HEK293 (cell line): ENCODE measurements around the gene EIF2A.

Source experiments
- KLF16 ChIP-seq: fragments of 450-650 bp; formaldehyde crosslinking; IDR thresholded peaks from 2 replicates; pipeline ENCODE4 v1.5.1; 2017; ENCODE audit warnings: missing biosample characterization, missing genetic modification characterization
- SETDB1 ChIP-seq: IDR thresholded peaks from one replicate; pipeline ENCODE4 v1.6.1; 2017; ENCODE audit warnings: mild to moderate bottlenecking, low read length, moderate library complexity, mixed read lengths; ENCODE audit not compliant: insufficient read length
- TCF7L2 ChIP-seq: IDR thresholded peaks from 2 replicates; pipeline ENCODE4 v1.6.1; 2011; ENCODE audit warnings: low read depth, mild to moderate bottlenecking, inconsistent platforms, low read length, moderate library complexity, borderline replicate concordance
- YY1 ChIP-seq: fragments of 450-650 bp; formaldehyde crosslinking; IDR thresholded peaks from 2 replicates; pipeline ENCODE4 v1.5.1; 2018; ENCODE audit warnings: missing biosample characterization, missing genetic modification characterization
- ZFP37 ChIP-seq: fragments of 450-650 bp; formaldehyde crosslinking; IDR thresholded peaks from 2 replicates; pipeline ENCODE4 v1.5.1; 2016; ENCODE audit warnings: missing biosample characterization, missing genetic modification characterization
- ZNF121 ChIP-seq: fragments of 450-650 bp; formaldehyde crosslinking; IDR thresholded peaks from 2 replicates; pipeline ENCODE4 v1.5.1; 2016; ENCODE audit warnings: missing biosample characterization, missing genetic modification characterization
- ZNF133 ChIP-seq: fragments of 450-650 bp; formaldehyde crosslinking; IDR thresholded peaks from 2 replicates; pipeline ENCODE4 v1.5.1; 2016; ENCODE audit warnings: missing biosample characterization, missing genetic modification characterization
- ZNF707 ChIP-seq: fragments of 450-650 bp; formaldehyde crosslinking; IDR thresholded peaks from 2 replicates; pipeline ENCODE4 v1.5.1; 2016; ENCODE audit warnings: missing biosample characterization, missing genetic modification characterization
- TF ChIP-seq, protein P1 (sequence below): fragments of 450-650 bp; formaldehyde crosslinking; conservative IDR thresholded peaks from 2 replicates; pipeline ENCODE4 v1.5.1; 2016; ENCODE audit warnings: low read depth, missing biosample characterization, missing genetic modification characterization
- TF ChIP-seq, protein P2 (sequence below): fragments of 450-650 bp; formaldehyde crosslinking; IDR thresholded peaks from 2 replicates; pipeline ENCODE4 v1.5.1; 2016; ENCODE audit warnings: missing biosample characterization, missing genetic modification characterization
- TF ChIP-seq, protein P3 (sequence below): fragments of 450-650 bp; formaldehyde crosslinking; IDR thresholded peaks from 2 replicates; pipeline ENCODE4 v1.5.1; 2016; ENCODE audit warnings: missing biosample characterization, missing genetic modification characterization
- TF ChIP-seq, protein P4 (sequence below): fragments of 450-650 bp; formaldehyde crosslinking; IDR thresholded peaks from 2 replicates; pipeline ENCODE4 v1.5.1; 2017; ENCODE audit warnings: missing biosample characterization, missing genetic modification characterization

DNA sequence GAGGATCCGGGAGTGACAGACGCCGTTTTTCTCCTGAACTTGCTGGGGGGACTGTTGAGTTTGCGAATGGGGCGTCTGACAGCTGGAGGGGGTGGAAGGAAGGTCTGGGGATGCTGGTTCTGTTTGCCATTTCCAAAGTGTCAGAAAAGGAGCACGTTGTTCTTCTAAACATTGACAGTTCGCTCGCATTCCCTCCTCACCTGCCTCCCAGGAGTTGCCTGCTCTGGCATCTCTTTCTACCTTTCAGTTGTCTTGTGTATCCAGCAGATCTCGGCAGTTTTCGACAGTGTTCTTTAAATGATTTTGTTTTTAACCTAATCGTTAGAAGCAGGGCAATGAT lies 57.4 kb downstream of the EIF2A start:
- TF ChIP-seq, protein P1, sequence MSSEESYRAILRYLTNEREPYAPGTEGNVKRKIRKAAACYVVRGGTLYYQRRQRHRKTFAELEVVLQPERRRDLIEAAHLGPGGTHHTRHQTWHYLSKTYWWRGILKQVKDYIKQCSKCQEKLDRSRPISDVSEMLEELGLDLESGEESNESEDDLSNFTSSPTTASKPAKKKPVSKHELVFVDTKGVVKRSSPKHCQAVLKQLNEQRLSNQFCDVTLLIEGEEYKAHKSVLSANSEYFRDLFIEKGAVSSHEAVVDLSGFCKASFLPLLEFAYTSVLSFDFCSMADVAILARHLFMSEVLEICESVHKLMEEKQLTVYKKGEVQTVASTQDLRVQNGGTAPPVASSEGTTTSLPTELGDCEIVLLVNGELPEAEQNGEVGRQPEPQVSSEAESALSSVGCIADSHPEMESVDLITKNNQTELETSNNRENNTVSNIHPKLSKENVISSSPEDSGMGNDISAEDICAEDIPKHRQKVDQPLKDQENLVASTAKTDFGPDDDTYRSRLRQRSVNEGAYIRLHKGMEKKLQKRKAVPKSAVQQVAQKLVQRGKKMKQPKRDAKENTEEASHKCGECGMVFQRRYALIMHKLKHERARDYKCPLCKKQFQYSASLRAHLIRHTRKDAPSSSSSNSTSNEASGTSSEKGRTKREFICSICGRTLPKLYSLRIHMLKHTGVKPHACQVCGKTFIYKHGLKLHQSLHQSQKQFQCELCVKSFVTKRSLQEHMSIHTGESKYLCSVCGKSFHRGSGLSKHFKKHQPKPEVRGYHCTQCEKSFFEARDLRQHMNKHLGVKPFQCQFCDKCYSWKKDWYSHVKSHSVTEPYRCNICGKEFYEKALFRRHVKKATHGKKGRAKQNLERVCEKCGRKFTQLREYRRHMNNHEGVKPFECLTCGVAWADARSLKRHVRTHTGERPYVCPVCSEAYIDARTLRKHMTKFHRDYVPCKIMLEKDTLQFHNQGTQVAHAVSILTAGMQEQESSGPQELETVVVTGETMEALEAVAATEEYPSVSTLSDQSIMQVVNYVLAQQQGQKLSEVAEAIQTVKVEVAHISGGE (tag by site-specific recombination), result no peak
- no peak for TF ChIP-seq YY1 (tag by site-specific recombination)
- no peak for TF ChIP-seq ZNF133
- TF ChIP-seq TCF7L2, result no peak
- TF ChIP-seq, protein P2, sequence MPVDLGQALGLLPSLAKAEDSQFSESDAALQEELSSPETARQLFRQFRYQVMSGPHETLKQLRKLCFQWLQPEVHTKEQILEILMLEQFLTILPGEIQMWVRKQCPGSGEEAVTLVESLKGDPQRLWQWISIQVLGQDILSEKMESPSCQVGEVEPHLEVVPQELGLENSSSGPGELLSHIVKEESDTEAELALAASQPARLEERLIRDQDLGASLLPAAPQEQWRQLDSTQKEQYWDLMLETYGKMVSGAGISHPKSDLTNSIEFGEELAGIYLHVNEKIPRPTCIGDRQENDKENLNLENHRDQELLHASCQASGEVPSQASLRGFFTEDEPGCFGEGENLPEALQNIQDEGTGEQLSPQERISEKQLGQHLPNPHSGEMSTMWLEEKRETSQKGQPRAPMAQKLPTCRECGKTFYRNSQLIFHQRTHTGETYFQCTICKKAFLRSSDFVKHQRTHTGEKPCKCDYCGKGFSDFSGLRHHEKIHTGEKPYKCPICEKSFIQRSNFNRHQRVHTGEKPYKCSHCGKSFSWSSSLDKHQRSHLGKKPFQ (tag by site-specific recombination), result no peak
- no peak for TF ChIP-seq SETDB1
- TF ChIP-seq KLF16 (tag by site-specific recombination), result no peak
- no peak for TF ChIP-seq ZNF121 (tag by site-specific recombination)
- TF ChIP-seq, protein P3, sequence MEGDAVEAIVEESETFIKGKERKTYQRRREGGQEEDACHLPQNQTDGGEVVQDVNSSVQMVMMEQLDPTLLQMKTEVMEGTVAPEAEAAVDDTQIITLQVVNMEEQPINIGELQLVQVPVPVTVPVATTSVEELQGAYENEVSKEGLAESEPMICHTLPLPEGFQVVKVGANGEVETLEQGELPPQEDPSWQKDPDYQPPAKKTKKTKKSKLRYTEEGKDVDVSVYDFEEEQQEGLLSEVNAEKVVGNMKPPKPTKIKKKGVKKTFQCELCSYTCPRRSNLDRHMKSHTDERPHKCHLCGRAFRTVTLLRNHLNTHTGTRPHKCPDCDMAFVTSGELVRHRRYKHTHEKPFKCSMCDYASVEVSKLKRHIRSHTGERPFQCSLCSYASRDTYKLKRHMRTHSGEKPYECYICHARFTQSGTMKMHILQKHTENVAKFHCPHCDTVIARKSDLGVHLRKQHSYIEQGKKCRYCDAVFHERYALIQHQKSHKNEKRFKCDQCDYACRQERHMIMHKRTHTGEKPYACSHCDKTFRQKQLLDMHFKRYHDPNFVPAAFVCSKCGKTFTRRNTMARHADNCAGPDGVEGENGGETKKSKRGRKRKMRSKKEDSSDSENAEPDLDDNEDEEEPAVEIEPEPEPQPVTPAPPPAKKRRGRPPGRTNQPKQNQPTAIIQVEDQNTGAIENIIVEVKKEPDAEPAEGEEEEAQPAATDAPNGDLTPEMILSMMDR (tag by site-specific recombination), result no peak
- TF ChIP-seq ZNF707 (tag by site-specific recombination), result no peak
- no peak for TF ChIP-seq ZFP37 (tag by site-specific recombination)
- TF ChIP-seq, protein P4, sequence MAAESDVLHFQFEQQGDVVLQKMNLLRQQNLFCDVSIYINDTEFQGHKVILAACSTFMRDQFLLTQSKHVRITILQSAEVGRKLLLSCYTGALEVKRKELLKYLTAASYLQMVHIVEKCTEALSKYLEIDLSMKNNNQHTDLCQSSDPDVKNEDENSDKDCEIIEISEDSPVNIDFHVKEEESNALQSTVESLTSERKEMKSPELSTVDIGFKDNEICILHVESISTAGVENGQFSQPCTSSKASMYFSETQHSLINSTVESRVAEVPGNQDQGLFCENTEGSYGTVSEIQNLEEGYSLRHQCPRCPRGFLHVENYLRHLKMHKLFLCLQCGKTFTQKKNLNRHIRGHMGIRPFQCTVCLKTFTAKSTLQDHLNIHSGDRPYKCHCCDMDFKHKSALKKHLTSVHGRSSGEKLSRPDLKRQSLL, result no peak
